A549 (cell line): Measurements from ENCODE around the gene SEMA6D. TPM values are rescaled to one million over a fixed set of nuclear protein-coding genes. Genes with fewer than 3 reads are reported as not detected.

Experiments
- ATAC-seq, 2 experiments: fragments of 200-7000 bp in 1 of 2; fragments of >200 bp in 1 of 2; cut with Nextera tagmentation in 1 of 2; cut with Tn5 transposase in 1 of 2; 3 replicates each; pipeline versions ENCODE4 v1.8.0 to v1.9.1; 2018 to 2020; ENCODE audit warnings: mild to moderate bottlenecking in 1 of 2, moderate library complexity in 1 of 2
- CTCF ChIA-PET: fragments of 300-600 bp; sonication (Branson Sonifier 250); formaldehyde crosslinking; extraction: SDS; loops from one replicate; lab custom pipeline; 2021; ENCODE audit warnings: antibody characterized with exemption, inconsistent platforms; lab: Yijun Ruan, JAX
- POLR2A ChIA-PET: fragments of 350-600 bp; formaldehyde crosslinking; extraction: SDS; loops from one replicate; lab custom pipeline; 2021; ENCODE audit warnings: antibody characterized with exemption, inconsistent platforms; lab: Yijun Ruan, JAX
- DNase-seq, 2 experiments: peaks; one replicate each; pipeline versions ENCODE4 v3.0.0 to v3.0.0-alpha.2; 2011 to 2016; ENCODE audit warnings: low read depth in 1 of 2, low spot score in 1 of 2
- FAIRE-seq: peaks from 2 replicates; lab custom pipeline; 2011; peaks lifted over from hg19 to GRCh38; lab: Jason Lieb, UNC
- H3K27ac ChIP-seq, 2 experiments: fragments of >200 bp; sonication (Bioruptor Twin); formaldehyde crosslinking; 3 replicates each; pipeline ENCODE4 v1.5.1; 2016 to 2017
- H3K4me1 ChIP-seq: fragments of >200 bp; sonication (Bioruptor Twin); formaldehyde crosslinking; 3 replicates; pipeline ENCODE4 v1.6.1; 2016
- H3K4me2 ChIP-seq: fragments of >200 bp; sonication (Bioruptor Twin); formaldehyde crosslinking; 3 replicates; pipeline ENCODE4 v1.6.1; 2016
- H3K4me3 ChIP-seq: fragments of >200 bp; sonication (Bioruptor Twin); formaldehyde crosslinking; 3 replicates; pipeline ENCODE4 v1.5.1; 2016
- H3K9me3 ChIP-seq: fragments of >200 bp; sonication (Bioruptor Twin); formaldehyde crosslinking; 3 replicates; pipeline ENCODE4 v1.6.1; 2016
- CBX8 ChIP-seq: fragments of 200-600 bp; sonication (generic); IDR thresholded peaks from 2 replicates; pipeline ENCODE4 v1.6.1; 2016
- CEBPB ChIP-seq, 2 experiments: fragments of >200 bp in 1 of 2; sonication (Bioruptor Twin) in 1 of 2; formaldehyde crosslinking in 1 of 2; IDR thresholded peaks; 2 replicates each; pipeline ENCODE4 v1.6.1; 2012 to 2016
- CHD2 ChIP-seq: fragments of 150-350 bp; IDR thresholded peaks from 2 replicates; pipeline ENCODE4 v1.6.1; 2014; ENCODE audit warnings: low read length; ENCODE audit not compliant: partially characterized antibody
- FOSL2 ChIP-seq, 2 experiments: fragments of 450-650 bp in 1 of 2; fragments of >200 bp in 1 of 2; sonication (Bioruptor Twin) in 1 of 2; formaldehyde crosslinking; IDR thresholded peaks; 2 replicates each; pipeline versions ENCODE4 v1.5.0 to v1.6.1; 2016 to 2020; ENCODE audit warnings: mild to moderate bottlenecking in 1 of 2, moderate library complexity in 1 of 2
- FOXS1 ChIP-seq: fragments of 250-450 bp; sonication (Bioruptor Pico); IDR thresholded peaks from 2 replicates; pipeline ENCODE4 v1.5.0; 2020; ENCODE audit warnings: mild to moderate bottlenecking, moderate library complexity
- HDAC2 ChIP-seq: fragments of 200-600 bp; sonication (generic); IDR thresholded peaks from 2 replicates; pipeline ENCODE4 v1.6.1; 2016
- HEYL ChIP-seq: fragments of 250-450 bp; sonication (Bioruptor Pico); IDR thresholded peaks from 2 replicates; pipeline ENCODE4 v1.8.0; 2021; ENCODE audit warnings: mild to moderate bottlenecking, moderate library complexity
- HOXA7 ChIP-seq: fragments of 250-450 bp; sonication (Bioruptor Pico); IDR thresholded peaks from 2 replicates; pipeline ENCODE4 v1.5.0; 2020; ENCODE audit warnings: mild to moderate bottlenecking, moderate library complexity
- HOXB5 ChIP-seq: fragments of 250-450 bp; sonication (Bioruptor Pico); IDR thresholded peaks from 2 replicates; pipeline ENCODE4 v1.5.0; 2020; ENCODE audit warnings: mild to moderate bottlenecking, moderate library complexity
- JUNB ChIP-seq: fragments of >200 bp; sonication (Bioruptor Twin); formaldehyde crosslinking; IDR thresholded peaks from 2 replicates; pipeline ENCODE4 v1.6.1; 2016
- MAFK ChIP-seq: fragments of 450-650 bp; IDR thresholded peaks from 2 replicates; pipeline ENCODE4 v1.6.1; 2014; ENCODE audit not compliant: partially characterized antibody
- MAZ ChIP-seq: fragments of 150-350 bp; IDR thresholded peaks from 2 replicates; pipeline ENCODE4 v1.6.1; 2014; ENCODE audit warnings: antibody characterized with exemption, low read depth, low read length, borderline replicate concordance
- PHF8 ChIP-seq: fragments of 200-600 bp; sonication (generic); IDR thresholded peaks from 2 replicates; pipeline ENCODE4 v1.6.1; 2016; ENCODE audit warnings: low read depth, mild to moderate bottlenecking, antibody characterized with exemption, moderate library complexity, borderline replicate concordance
- POLR2A ChIP-seq: IDR thresholded peaks from 2 replicates; pipeline ENCODE4 v1.6.1; 2012; ENCODE audit warnings: mild to moderate bottlenecking, low read length
- RARB ChIP-seq: fragments of 250-450 bp; sonication (Bioruptor Pico); IDR thresholded peaks from 2 replicates; pipeline ENCODE4 v1.8.0; 2021; ENCODE audit warnings: mild to moderate bottlenecking, moderate library complexity
- TP53 ChIP-seq: fragments of 250-450 bp; sonication (Bioruptor Pico); IDR thresholded peaks from 2 replicates; pipeline ENCODE4 v1.5.0; 2021; ENCODE audit warnings: mild to moderate bottlenecking, moderate library complexity
- ZFP36 ChIP-seq: fragments of 450-650 bp; IDR thresholded peaks from 2 replicates; pipeline ENCODE4 v1.6.1; 2014; ENCODE audit warnings: borderline replicate concordance; ENCODE audit not compliant: partially characterized antibody
- ZNF302 ChIP-seq: fragments of 250-450 bp; sonication (Bioruptor Pico); IDR thresholded peaks from 2 replicates; pipeline ENCODE4 v1.9.0; 2021; ENCODE audit warnings: inconsistent platforms, mild to moderate bottlenecking, moderate library complexity
- ZSCAN20 ChIP-seq: fragments of 250-450 bp; sonication (Bioruptor Pico); IDR thresholded peaks from 2 replicates; pipeline ENCODE4 v1.8.0; 2022; ENCODE audit warnings: mild to moderate bottlenecking, moderate library complexity
- WGBS: methylation state at CpG from one replicate; pipeline ENCODE4 v1.1.6; 2017; ENCODE audit errors: missing lambda C conversion rate; 5-methylcytosine and 5-hydroxymethylcytosine counted together
- polyA plus RNA-seq, 4 experiments: library from polyadenylated mRNA; depleted of rRNA in 3 of 4; stranded (reverse); fragments of >200 nt; fragmentation: RNase III in 1 of 4; extraction: RNeasy Plus Mini Kit Qiagen cat#74134 plus additional on column Dnase treatment in 1 of 4; gene quantifications; 2 replicates in 3 of 4; 3 replicates in 1 of 4; pipeline ENCODE4 v1.2.3, GENCODE V29; 2011 to 2017
- TF ChIP-seq, protein P1 (sequence below): IDR thresholded peaks from 2 replicates; pipeline ENCODE4 v1.6.1; 2012
- TF ChIP-seq, protein P2 (sequence below): fragments of >200 bp; sonication (Bioruptor Twin); formaldehyde crosslinking; IDR thresholded peaks from 3 replicates; pipeline ENCODE4 v1.5.1; 2016
- TF ChIP-seq, protein P3 (sequence below): fragments of 200-600 bp; sonication (generic); IDR thresholded peaks from 2 replicates; pipeline ENCODE4 v1.6.1; 2016; ENCODE audit warnings: antibody characterized with exemption, mild to moderate bottlenecking, moderate library complexity
- TF ChIP-seq, protein P4 (sequence below): IDR thresholded peaks from 2 replicates; pipeline ENCODE4 v1.6.1; 2012

SEMA6D gene
- polyA plus RNA-seq, 2 of the 4 experiments (the other 2 are of a cell fraction), result not detected

DNA sequence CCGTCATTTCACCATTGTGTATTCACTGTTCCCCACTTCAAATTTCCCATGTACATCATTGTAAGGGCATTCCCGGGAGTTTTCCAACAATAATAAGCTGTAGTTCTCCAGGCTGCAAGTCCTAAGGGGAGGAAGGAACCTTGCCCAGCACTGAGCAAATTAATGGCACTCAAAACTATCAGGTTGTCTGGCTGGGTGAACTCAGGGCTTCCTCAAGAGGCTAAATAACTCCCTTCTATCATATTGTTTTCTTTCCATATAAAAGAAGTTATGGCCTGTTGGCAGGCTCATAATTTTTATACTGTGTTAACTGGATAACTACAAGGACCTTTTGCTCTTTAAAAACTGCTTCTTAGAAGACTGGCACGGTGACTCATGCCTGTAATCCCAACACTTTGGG, 71.4 kb downstream of the SEMA6D start (continued):
- TF ChIP-seq HDAC2 (no peak), MAFK (no peak), HOXA7 (CRISPR knock-in tag) (no peak), FOXS1 (CRISPR knock-in tag) (no peak)

DNA sequence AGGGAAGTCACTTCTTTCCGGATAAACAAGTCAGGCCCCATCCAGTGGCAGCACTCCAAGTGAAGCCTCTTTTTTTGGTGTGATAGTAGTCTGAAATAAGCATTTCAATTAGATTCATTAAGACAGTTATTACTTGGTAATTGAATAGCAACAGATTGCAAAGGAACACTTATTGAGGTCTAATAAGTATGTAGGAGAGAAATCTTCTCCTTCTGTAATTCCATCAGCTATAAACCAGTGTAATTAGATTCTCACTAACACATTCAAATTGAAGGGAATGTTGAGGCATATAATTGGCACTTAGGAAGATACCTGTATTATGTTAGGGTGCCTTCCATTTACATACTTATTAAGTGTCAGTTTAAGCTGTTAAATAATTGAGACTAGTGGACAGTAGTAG, 73.9 kb downstream of the SEMA6D start:
- POLR2A ChIA-PET, result no interaction called here
- ATAC-seq, result no peak

DNA sequence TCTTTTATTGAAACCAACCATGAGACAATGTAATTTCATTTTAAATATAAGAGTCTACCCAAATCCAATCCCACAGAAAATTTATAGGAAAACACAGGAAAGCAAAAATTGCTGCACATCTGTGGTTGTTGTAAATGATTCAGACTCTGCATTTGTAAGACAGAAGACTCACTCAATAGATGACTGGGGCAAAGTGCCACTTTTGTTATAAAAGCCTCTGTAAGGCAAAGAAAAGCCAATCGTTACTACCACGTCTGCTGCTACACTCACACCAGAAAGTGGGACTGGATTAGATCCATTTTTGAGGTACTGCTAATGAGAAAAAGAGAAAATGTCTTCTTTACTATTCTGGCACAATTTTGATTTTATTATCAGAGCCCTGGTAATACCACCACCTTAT, 74.9 kb downstream of the SEMA6D start:
- Histone ChIP-seq H3K4me3 (no peak overlapping the region), H3K27ac (no peak overlapping the region), H3K4me1 (no peaks in the 10 kb centered on the region), H3K4me2 (no peak overlapping the region), H3K9me3 (no peaks in the 10 kb centered on the region)
- 9% methylated on average over 2 of the region's 2 CpGs for WGBS
- ATAC-seq (no peak), FAIRE-seq (no peak), DNase-seq (no peak)
- ChIA-PET CTCF (no interaction called here), POLR2A (no interaction called here)
- TF ChIP-seq, protein P1, sequence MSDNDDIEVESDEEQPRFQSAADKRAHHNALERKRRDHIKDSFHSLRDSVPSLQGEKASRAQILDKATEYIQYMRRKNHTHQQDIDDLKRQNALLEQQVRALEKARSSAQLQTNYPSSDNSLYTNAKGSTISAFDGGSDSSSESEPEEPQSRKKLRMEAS, result no peak
- TF ChIP-seq PHF8, result no peak

More for the DNA sequence above, 73.9 kb downstream of the SEMA6D start:
- no peak for DNase-seq
- 25% methylated on average over 1 of the region's 1 CpG for WGBS
- no peak overlapping the region for H3K4me2 ChIP-seq
- TF ChIP-seq HDAC2 (no peak), ZSCAN20 (CRISPR knock-in tag) (no peak), TP53 (CRISPR knock-in tag) (no peak), MAZ (no peak), HOXA7 (CRISPR knock-in tag) (no peak), HOXB5 (CRISPR knock-in tag) (no peak), HEYL (no peak), JUNB (no peak), ZNF302 (CRISPR knock-in tag) (no peak), CBX8 (no peak), ZFP36 (no peak), POLR2A (no peak), CHD2 (no peak), RARB (CRISPR knock-in tag) (no peak), FOSL2 (IDR thresholded peaks at IDR 0.05) (no peak), FOSL2 (CRISPR knock-in tag; IDR thresholded peaks at IDR 0.05) (no peak), CEBPB (IDR thresholded peaks at IDR 0.05) (no peak)
- TF ChIP-seq, protein P2, sequence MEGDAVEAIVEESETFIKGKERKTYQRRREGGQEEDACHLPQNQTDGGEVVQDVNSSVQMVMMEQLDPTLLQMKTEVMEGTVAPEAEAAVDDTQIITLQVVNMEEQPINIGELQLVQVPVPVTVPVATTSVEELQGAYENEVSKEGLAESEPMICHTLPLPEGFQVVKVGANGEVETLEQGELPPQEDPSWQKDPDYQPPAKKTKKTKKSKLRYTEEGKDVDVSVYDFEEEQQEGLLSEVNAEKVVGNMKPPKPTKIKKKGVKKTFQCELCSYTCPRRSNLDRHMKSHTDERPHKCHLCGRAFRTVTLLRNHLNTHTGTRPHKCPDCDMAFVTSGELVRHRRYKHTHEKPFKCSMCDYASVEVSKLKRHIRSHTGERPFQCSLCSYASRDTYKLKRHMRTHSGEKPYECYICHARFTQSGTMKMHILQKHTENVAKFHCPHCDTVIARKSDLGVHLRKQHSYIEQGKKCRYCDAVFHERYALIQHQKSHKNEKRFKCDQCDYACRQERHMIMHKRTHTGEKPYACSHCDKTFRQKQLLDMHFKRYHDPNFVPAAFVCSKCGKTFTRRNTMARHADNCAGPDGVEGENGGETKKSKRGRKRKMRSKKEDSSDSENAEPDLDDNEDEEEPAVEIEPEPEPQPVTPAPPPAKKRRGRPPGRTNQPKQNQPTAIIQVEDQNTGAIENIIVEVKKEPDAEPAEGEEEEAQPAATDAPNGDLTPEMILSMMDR, result no peak
- TF ChIP-seq, protein P3, sequence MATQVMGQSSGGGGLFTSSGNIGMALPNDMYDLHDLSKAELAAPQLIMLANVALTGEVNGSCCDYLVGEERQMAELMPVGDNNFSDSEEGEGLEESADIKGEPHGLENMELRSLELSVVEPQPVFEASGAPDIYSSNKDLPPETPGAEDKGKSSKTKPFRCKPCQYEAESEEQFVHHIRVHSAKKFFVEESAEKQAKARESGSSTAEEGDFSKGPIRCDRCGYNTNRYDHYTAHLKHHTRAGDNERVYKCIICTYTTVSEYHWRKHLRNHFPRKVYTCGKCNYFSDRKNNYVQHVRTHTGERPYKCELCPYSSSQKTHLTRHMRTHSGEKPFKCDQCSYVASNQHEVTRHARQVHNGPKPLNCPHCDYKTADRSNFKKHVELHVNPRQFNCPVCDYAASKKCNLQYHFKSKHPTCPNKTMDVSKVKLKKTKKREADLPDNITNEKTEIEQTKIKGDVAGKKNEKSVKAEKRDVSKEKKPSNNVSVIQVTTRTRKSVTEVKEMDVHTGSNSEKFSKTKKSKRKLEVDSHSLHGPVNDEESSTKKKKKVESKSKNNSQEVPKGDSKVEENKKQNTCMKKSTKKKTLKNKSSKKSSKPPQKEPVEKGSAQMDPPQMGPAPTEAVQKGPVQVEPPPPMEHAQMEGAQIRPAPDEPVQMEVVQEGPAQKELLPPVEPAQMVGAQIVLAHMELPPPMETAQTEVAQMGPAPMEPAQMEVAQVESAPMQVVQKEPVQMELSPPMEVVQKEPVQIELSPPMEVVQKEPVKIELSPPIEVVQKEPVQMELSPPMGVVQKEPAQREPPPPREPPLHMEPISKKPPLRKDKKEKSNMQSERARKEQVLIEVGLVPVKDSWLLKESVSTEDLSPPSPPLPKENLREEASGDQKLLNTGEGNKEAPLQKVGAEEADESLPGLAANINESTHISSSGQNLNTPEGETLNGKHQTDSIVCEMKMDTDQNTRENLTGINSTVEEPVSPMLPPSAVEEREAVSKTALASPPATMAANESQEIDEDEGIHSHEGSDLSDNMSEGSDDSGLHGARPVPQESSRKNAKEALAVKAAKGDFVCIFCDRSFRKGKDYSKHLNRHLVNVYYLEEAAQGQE, result no peak
- TF ChIP-seq, protein P4, sequence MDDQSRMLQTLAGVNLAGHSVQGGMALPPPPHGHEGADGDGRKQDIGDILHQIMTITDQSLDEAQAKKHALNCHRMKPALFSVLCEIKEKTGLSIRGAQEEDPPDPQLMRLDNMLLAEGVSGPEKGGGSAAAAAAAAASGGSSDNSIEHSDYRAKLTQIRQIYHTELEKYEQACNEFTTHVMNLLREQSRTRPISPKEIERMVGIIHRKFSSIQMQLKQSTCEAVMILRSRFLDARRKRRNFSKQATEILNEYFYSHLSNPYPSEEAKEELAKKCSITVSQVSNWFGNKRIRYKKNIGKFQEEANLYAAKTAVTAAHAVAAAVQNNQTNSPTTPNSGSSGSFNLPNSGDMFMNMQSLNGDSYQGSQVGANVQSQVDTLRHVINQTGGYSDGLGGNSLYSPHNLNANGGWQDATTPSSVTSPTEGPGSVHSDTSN, result no peak
- no peaks in the 10 kb centered on the region for H3K9me3 ChIP-seq
- no peak overlapping the region for H3K4me3 ChIP-seq
- CTCF ChIA-PET, result no interaction called here
- no peaks in the 10 kb centered on the region for H3K4me1 ChIP-seq
- H3K27ac ChIP-seq, result no peak overlapping the region
- no peak for FAIRE-seq
